ENCODE data around the gene ADAMTS14. TPM values are rescaled to one million over a fixed set of nuclear protein-coding genes. Genes with fewer than 3 reads are reported as not detected.

Gene ADAMTS14
- total and polyA plus RNA-seq, 4 donors: 0.08 to 2.4 (median 0.37) TPM

DNA sequence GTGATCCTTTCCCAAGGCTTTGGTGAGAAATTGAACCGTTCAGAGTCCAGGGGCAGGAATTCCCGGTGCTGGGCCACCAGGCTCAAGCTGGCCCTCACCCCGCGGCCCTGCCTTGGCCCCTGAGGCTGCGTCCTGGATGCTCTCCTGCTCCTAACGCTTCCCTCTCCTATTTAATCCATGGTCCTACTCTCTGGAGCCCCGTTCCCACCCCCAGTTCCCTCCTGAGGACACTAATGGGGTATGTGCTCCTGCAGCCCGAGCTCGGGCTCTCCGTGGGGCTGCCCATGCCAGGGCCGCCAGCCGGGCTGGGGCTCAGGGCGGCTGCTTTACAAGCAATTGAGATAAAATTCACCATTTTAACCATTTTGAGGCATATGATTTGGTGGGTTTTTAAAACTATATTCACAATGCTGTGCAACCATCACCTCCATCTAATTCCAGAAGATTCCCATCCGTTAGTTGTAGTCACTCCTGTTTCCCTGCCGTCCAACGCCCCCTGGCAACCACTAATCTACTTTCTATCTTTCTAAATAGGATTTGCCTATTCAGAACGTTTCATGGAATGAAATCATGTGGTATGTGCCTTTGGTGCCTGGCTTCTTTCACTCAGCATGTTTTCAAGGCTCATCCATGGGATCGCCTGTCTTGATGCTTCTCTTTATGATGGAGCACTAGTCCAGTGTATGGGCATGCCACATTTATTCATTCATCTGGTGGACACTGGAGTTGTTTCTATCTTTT, 33.0 kb downstream of the ADAMTS14 start:
- intact Hi-C loops (cut with DNase I): no loop called here

GRCh38 chr10:70711177-70711576, 38.9 kb downstream of the ADAMTS14 start:
- H3K27ac ChIP-seq (ENCODE audit: low read depth in 1 of 2, low read length in 2 of 2): no peak overlapping the region
- H3K36me3 ChIP-seq (ENCODE audit: control insufficient read depth in 1 of 2, insufficient read depth in 2 of 2, low read length in 1 of 2): no peaks in the 10 kb centered on the region
- DNase-seq (no peak), ATAC-seq (ENCODE audit: low FRiP score) (no peak)
- intact Hi-C loops (cut with DNase I): no loop called here
- no peaks in the 10 kb centered on the region for H3K4me1 ChIP-seq (ENCODE audit: control insufficient read depth in 1 of 2, insufficient read depth in 2 of 2, low read length in 2 of 2)
- no peak overlapping the region for H3K4me3 ChIP-seq (ENCODE audit: low read length in 2 of 2)
- 86 to 91% methylated on average over 7 of the region's 7 CpGs for WGBS, 2 donors
- H3K27me3 ChIP-seq (ENCODE audit: control insufficient read depth in 1 of 2, insufficient read depth in 2 of 2, low read length in 1 of 2): no peaks in the 10 kb centered on the region
- H3K9me3 ChIP-seq (ENCODE audit: control insufficient read depth, low read length): no peaks in the 10 kb centered on the region

More for the DNA sequence above, 33.0 kb downstream of the ADAMTS14 start:
- Histone ChIP-seq H3K27ac (ENCODE audit: low read depth in 1 of 2, low read length in 2 of 2) (no peak overlapping the region), H3K27me3 (ENCODE audit: control insufficient read depth in 1 of 2, insufficient read depth in 2 of 2, low read length in 1 of 2) (no peaks in the 10 kb centered on the region), H3K36me3 (ENCODE audit: control insufficient read depth in 1 of 2, insufficient read depth in 2 of 2, low read length in 1 of 2) (no peaks in the 10 kb centered on the region), H3K4me3 (ENCODE audit: low read length in 2 of 2) (no peak overlapping the region), H3K9me3 (ENCODE audit: control insufficient read depth, low read length) (no peaks in the 10 kb centered on the region), H3K4me1 (ENCODE audit: control insufficient read depth in 1 of 2, insufficient read depth in 2 of 2, low read length in 2 of 2) (no peaks in the 10 kb centered on the region)
- WGBS, 2 donors: 92% methylated on average over 18 of the region's 18 CpGs
- no peak for DNase-seq
- no peak for ATAC-seq (ENCODE audit: low FRiP score)

- no peak for ATAC-seq (ENCODE audit: low FRiP score)
- no peak overlapping the region for H3K4me3 ChIP-seq (ENCODE audit: low read length in 2 of 2)
- DNase-seq: no peak
- intact Hi-C loops (cut with DNase I): no loop called here
- WGBS, 2 donors: 91 to 96% methylated on average over 7 of the region's 7 CpGs
- H3K4me1 ChIP-seq (ENCODE audit: control insufficient read depth in 1 of 2, insufficient read depth in 2 of 2, low read length in 2 of 2): no peaks in the 10 kb centered on the region
- H3K36me3 ChIP-seq (ENCODE audit: control insufficient read depth in 1 of 2, insufficient read depth in 2 of 2, low read length in 1 of 2): no peaks in the 10 kb centered on the region
- H3K27me3 ChIP-seq (ENCODE audit: control insufficient read depth in 1 of 2, insufficient read depth in 2 of 2, low read length in 1 of 2): no peaks in the 10 kb centered on the region
- H3K9me3 ChIP-seq (ENCODE audit: control insufficient read depth, low read length): no peaks in the 10 kb centered on the region
- H3K27ac ChIP-seq (ENCODE audit: low read depth in 1 of 2, low read length in 2 of 2): no peak overlapping the region
These were observed 39.6 kb downstream of the ADAMTS14 start for GRCh38 chr10:70711911-70712310.

DNA sequence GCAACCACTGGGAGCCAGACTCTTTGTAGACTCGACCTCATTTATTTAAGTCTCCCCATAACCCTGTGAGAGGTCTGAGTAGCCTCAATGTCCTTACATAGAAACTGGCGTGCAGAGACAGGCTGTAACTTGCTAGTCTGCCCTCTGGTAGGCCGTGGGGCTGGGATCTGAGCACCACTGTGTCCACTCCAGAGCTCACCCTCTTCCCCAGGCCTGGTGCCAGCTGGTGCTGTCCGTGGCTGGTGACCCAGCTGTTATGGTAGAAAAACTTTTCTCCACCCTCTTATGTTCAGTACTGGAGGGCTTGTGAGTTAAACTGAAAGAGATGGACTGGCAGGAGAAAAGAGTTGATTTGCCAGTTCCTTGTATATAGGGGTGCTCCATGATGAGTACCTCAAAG, 41.9 kb downstream of the ADAMTS14 start:
- Histone ChIP-seq H3K4me1 (ENCODE audit: control insufficient read depth in 1 of 2, insufficient read depth in 2 of 2, low read length in 2 of 2) (no peaks in the 10 kb centered on the region), H3K27ac (ENCODE audit: low read depth in 1 of 2, low read length in 2 of 2) (no peak overlapping the region), H3K9me3 (ENCODE audit: control insufficient read depth, low read length) (no peaks in the 10 kb centered on the region), H3K36me3 (ENCODE audit: control insufficient read depth in 1 of 2, insufficient read depth in 2 of 2, low read length in 1 of 2) (no peaks in the 10 kb centered on the region), H3K27me3 (ENCODE audit: control insufficient read depth in 1 of 2, insufficient read depth in 2 of 2, low read length in 1 of 2) (no peaks in the 10 kb centered on the region), H3K4me3 (ENCODE audit: low read length in 2 of 2) (no peak overlapping the region)
- intact Hi-C loops (cut with DNase I): no loop called here
- ATAC-seq (ENCODE audit: low FRiP score): no peak
- 75 to 82% methylated on average over 4 of the region's 4 CpGs for WGBS, 2 donors
- DNase-seq: no peak

DNA sequence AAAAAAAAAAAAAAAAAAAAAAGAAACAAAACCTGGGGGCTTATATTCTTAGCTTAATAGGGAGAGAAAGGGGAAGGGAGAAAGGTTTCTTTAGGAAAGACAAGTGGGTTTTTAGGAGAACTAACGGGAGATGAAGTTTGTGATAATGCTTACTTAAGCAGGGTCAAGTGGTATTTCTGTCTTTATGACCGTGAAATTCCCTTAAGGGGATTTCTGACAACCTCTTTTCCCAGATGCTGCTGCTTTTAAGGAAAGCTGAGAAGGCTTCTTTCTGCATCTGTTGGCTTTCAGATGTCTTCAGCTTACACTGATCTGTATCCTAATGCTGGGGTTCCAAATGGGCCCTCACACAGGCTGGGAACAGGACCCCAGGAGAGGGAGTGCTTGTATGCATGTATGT, 42.6 kb downstream of the ADAMTS14 start:
- WGBS, 2 donors: 89 to 94% methylated on average over 2 of the region's 2 CpGs
- H3K4me1 ChIP-seq (ENCODE audit: control insufficient read depth in 1 of 2, insufficient read depth in 2 of 2, low read length in 2 of 2): no peaks in the 10 kb centered on the region
- H3K4me3 ChIP-seq (ENCODE audit: low read length in 2 of 2): no peak overlapping the region
- ATAC-seq (ENCODE audit: low FRiP score) (no peak), DNase-seq (no peak)
- intact Hi-C loops (cut with DNase I): no loop called here
- H3K27ac ChIP-seq (ENCODE audit: low read depth in 1 of 2, low read length in 2 of 2): no peak overlapping the region
- H3K27me3 ChIP-seq (ENCODE audit: control insufficient read depth in 1 of 2, insufficient read depth in 2 of 2, low read length in 1 of 2): no peaks in the 10 kb centered on the region
- no peaks in the 10 kb centered on the region for H3K9me3 ChIP-seq (ENCODE audit: control insufficient read depth, low read length)
- H3K36me3 ChIP-seq (ENCODE audit: control insufficient read depth in 1 of 2, insufficient read depth in 2 of 2, low read length in 1 of 2): no peaks in the 10 kb centered on the region

DNA sequence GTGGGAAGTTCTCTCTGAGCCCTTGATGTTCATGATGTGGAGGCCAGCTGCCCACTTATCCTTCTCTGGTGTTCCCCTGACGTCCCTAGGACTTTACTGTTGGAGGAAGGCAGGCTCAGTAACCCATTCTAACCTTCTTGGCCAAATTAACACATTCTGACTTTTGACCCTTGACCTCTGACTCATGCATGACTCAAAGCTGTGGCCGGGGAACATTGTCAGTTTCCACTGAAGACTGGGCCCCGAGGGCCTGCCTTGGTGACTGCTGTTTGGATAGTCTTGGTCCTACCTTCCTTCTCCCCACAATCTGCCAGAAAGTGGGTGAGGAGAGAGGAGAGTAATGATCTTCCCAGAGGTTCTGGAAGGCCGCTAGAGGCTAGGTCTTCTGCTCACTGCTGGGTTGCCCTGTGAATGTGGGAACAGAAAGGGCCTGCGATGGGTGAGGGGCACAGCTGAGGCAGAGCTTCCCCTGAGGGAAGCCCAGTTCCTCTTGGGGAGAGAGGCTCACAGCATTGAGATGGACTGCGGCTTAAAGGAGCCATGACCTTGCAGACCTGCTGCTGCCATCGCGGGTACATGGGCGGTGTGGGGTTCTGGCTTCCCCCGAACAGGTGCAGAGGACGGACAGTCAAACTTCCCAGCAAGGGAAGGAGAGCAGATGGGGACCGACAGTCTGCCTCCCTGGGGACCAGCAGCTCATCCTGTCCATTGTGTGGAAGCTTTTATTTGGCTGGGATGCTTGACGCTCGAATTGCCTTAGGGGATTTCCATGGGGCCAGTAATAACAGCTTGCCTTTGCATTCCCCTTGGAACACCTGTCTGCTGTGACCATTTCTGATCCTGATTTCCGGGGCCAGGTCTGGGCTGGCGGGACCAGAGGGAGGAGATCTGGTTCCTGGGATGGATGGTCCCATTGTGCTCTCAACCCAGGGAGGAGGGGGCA, 43.8 kb downstream of the ADAMTS14 start:
- Histone ChIP-seq H3K4me1 (ENCODE audit: control insufficient read depth in 1 of 2, insufficient read depth in 2 of 2, low read length in 2 of 2) (no peaks in the 10 kb centered on the region), H3K9me3 (ENCODE audit: control insufficient read depth, low read length) (no peaks in the 10 kb centered on the region), H3K27ac (ENCODE audit: low read depth in 1 of 2, low read length in 2 of 2) (no peak overlapping the region), H3K27me3 (ENCODE audit: control insufficient read depth in 1 of 2, insufficient read depth in 2 of 2, low read length in 1 of 2) (no peaks in the 10 kb centered on the region), H3K36me3 (ENCODE audit: control insufficient read depth in 1 of 2, insufficient read depth in 2 of 2, low read length in 1 of 2) (no peaks in the 10 kb centered on the region), H3K4me3 (ENCODE audit: low read length in 2 of 2) (no peak overlapping the region)
- ATAC-seq (ENCODE audit: low FRiP score) (no peak), DNase-seq (no peak)
- intact Hi-C loops (cut with DNase I): no loop called here
- WGBS, 2 donors: 87% methylated on average over 16 of the region's 16 CpGs

DNA sequence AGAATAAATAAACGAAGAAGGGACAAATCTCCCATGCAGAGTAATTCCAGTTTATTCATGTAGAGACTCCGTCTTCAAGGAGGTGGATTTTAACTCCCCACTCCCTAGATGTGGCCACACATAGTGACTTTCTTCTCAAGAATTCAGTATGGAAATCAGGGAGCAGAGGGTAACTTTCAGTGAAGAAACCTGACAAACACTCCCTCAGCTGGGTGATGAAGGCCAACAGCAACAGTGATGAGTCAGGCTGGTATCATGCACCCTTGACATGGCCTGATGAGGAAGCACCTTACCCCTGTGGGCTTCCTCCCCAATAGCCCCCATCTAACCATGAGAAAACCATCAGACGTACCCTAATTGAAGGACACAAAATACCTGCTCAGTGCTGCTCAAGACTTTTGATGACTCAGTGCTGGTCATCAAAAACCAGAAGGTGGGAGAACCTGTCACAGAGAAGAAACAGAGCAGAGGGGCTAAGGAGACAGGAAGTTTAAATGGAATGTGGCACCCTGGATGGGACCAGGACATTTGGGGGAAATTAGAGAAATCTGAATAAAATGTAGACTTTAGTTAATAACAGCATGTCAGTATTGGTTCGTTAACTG, 50.6 kb downstream of the ADAMTS14 start:
- Histone ChIP-seq H3K27ac (ENCODE audit: low read depth in 1 of 2, low read length in 2 of 2) (no peak overlapping the region), H3K4me1 (ENCODE audit: control insufficient read depth in 1 of 2, insufficient read depth in 2 of 2, low read length in 2 of 2) (no peaks in the 10 kb centered on the region), H3K4me3 (ENCODE audit: low read length in 2 of 2) (no peak overlapping the region), H3K27me3 (ENCODE audit: control insufficient read depth in 1 of 2, insufficient read depth in 2 of 2, low read length in 1 of 2) (no peaks in the 10 kb centered on the region), H3K36me3 (ENCODE audit: control insufficient read depth in 1 of 2, insufficient read depth in 2 of 2, low read length in 1 of 2) (no peaks in the 10 kb centered on the region), H3K9me3 (ENCODE audit: control insufficient read depth, low read length) (no peaks in the 10 kb centered on the region)
- no peak for DNase-seq
- 89 to 93% methylated on average over 4 of the region's 4 CpGs for WGBS, 2 donors
- ATAC-seq (ENCODE audit: low FRiP score): no peak
- intact Hi-C loops (cut with DNase I): no loop called here

DNA sequence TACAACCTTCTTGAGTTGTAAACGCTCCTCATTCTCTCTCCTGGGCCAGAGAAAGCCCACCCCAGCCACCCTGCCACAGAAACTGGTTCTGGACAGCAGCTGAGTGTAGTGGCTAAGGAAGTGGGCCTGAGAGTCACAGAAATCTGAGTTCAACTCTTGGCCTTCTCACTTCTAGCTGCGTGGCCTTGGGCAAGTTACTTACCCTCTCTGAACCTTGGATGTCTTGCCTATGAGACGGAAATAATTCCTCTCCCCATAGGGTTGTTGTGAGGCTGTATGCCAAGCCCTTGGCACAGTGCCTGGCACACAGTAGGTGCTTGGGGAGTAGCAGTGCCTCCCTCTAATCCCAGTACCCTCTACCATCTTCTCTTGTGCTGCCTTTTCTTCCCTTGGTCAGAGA, 51.5 kb downstream of the ADAMTS14 start:
- 92 to 94% methylated on average over 3 of the region's 3 CpGs for WGBS, 2 donors

More for the DNA sequence above, 51.5 kb downstream of the ADAMTS14 start:
- Histone ChIP-seq H3K27me3 (ENCODE audit: control insufficient read depth in 1 of 2, insufficient read depth in 2 of 2, low read length in 1 of 2) (no peaks in the 10 kb centered on the region), H3K9me3 (ENCODE audit: control insufficient read depth, low read length) (no peaks in the 10 kb centered on the region), H3K27ac (ENCODE audit: low read depth in 1 of 2, low read length in 2 of 2) (no peak overlapping the region), H3K4me3 (ENCODE audit: low read length in 2 of 2) (no peak overlapping the region), H3K36me3 (ENCODE audit: control insufficient read depth in 1 of 2, insufficient read depth in 2 of 2, low read length in 1 of 2) (no peaks in the 10 kb centered on the region), H3K4me1 (ENCODE audit: control insufficient read depth in 1 of 2, insufficient read depth in 2 of 2, low read length in 2 of 2) (no peaks in the 10 kb centered on the region)
- ATAC-seq (ENCODE audit: low FRiP score) (no peak), DNase-seq (no peak)
- intact Hi-C loops (cut with DNase I): no loop called here

Measured in aorta (tissue), 5 donors.